Liver (tissue), 3 donors: ENCODE measurements around the gene CPSF3.

Source experiments
- JUND ChIP-seq, 2 donors: IDR thresholded peaks; 2 replicates each; pipeline ENCODE4 v1.6.1; 2016; ENCODE audit warnings: antibody characterized with exemption in 2 of 2
- MAX ChIP-seq: IDR thresholded peaks from 2 replicates; pipeline ENCODE4 v1.6.1; 2016; ENCODE audit warnings: antibody characterized with exemption
- RAD21 ChIP-seq, 2 donors: IDR thresholded peaks; 2 replicates each; pipeline ENCODE4 v1.6.1; 2016; ENCODE audit warnings: antibody characterized with exemption in 2 of 2, mild to moderate bottlenecking in 2 of 2
- TAF1 ChIP-seq: conservative IDR thresholded peaks from 2 replicates; pipeline ENCODE4 v1.6.1; 2016; ENCODE audit warnings: antibody characterized with exemption, mild to moderate bottlenecking
- TF ChIP-seq, protein P1 (sequence below): IDR thresholded peaks from 2 replicates; pipeline ENCODE4 v1.6.1; 2016; ENCODE audit warnings: antibody characterized with exemption, mild to moderate bottlenecking
- TF ChIP-seq, protein P2 (sequence below): fragments of 150-350 bp; IDR thresholded peaks from 2 replicates; pipeline ENCODE4 v1.5.1; 2017; ENCODE audit warnings: improper control_type of control experiment, low read depth, low read length; ENCODE audit not compliant: missing input control
- TF ChIP-seq, protein P3 (sequence below): IDR thresholded peaks from 2 replicates; pipeline ENCODE4 v1.6.1; 2016; ENCODE audit warnings: antibody characterized with exemption
- donor health status: healthy.
- donor health status: healthy.

DNA sequence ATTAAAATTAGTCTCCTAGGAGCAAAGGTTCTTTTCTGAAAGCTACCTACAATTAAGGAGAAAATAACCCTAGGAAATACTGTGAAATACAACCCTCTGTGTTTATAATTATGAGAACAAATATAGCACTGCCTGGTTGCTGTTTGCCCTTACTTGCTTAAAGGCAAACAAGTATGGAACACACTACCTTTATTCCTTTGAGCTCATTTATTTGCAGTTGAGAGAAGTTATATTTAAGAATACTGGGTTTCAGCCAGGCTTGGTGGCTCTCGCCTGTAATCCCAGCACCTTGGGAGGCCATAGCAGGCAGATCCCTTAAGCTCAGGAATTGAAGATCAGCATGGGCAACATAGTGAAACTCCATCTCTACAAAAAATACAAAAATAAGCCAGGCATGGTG, 27.8 kb downstream of the CPSF3 start:
- TF ChIP-seq, protein P1, sequence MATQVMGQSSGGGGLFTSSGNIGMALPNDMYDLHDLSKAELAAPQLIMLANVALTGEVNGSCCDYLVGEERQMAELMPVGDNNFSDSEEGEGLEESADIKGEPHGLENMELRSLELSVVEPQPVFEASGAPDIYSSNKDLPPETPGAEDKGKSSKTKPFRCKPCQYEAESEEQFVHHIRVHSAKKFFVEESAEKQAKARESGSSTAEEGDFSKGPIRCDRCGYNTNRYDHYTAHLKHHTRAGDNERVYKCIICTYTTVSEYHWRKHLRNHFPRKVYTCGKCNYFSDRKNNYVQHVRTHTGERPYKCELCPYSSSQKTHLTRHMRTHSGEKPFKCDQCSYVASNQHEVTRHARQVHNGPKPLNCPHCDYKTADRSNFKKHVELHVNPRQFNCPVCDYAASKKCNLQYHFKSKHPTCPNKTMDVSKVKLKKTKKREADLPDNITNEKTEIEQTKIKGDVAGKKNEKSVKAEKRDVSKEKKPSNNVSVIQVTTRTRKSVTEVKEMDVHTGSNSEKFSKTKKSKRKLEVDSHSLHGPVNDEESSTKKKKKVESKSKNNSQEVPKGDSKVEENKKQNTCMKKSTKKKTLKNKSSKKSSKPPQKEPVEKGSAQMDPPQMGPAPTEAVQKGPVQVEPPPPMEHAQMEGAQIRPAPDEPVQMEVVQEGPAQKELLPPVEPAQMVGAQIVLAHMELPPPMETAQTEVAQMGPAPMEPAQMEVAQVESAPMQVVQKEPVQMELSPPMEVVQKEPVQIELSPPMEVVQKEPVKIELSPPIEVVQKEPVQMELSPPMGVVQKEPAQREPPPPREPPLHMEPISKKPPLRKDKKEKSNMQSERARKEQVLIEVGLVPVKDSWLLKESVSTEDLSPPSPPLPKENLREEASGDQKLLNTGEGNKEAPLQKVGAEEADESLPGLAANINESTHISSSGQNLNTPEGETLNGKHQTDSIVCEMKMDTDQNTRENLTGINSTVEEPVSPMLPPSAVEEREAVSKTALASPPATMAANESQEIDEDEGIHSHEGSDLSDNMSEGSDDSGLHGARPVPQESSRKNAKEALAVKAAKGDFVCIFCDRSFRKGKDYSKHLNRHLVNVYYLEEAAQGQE = no peak
- TF ChIP-seq RAD21 (IDR thresholded peaks at IDR 0.05) = no peak
- TF ChIP-seq MAX = no peak
- TF ChIP-seq, protein P2, sequence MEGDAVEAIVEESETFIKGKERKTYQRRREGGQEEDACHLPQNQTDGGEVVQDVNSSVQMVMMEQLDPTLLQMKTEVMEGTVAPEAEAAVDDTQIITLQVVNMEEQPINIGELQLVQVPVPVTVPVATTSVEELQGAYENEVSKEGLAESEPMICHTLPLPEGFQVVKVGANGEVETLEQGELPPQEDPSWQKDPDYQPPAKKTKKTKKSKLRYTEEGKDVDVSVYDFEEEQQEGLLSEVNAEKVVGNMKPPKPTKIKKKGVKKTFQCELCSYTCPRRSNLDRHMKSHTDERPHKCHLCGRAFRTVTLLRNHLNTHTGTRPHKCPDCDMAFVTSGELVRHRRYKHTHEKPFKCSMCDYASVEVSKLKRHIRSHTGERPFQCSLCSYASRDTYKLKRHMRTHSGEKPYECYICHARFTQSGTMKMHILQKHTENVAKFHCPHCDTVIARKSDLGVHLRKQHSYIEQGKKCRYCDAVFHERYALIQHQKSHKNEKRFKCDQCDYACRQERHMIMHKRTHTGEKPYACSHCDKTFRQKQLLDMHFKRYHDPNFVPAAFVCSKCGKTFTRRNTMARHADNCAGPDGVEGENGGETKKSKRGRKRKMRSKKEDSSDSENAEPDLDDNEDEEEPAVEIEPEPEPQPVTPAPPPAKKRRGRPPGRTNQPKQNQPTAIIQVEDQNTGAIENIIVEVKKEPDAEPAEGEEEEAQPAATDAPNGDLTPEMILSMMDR = no peak
- TF ChIP-seq, protein P3, sequence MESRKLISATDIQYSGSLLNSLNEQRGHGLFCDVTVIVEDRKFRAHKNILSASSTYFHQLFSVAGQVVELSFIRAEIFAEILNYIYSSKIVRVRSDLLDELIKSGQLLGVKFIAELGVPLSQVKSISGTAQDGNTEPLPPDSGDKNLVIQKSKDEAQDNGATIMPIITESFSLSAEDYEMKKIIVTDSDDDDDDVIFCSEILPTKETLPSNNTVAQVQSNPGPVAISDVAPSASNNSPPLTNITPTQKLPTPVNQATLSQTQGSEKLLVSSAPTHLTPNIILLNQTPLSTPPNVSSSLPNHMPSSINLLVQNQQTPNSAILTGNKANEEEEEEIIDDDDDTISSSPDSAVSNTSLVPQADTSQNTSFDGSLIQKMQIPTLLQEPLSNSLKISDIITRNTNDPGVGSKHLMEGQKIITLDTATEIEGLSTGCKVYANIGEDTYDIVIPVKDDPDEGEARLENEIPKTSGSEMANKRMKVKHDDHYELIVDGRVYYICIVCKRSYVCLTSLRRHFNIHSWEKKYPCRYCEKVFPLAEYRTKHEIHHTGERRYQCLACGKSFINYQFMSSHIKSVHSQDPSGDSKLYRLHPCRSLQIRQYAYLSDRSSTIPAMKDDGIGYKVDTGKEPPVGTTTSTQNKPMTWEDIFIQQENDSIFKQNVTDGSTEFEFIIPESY = no peak
- TF ChIP-seq JUND (IDR thresholded peaks at IDR 0.05) = no peak
- no peak for TF ChIP-seq TAF1
